Activated gamma-delta T cell treated with anti-CD3 and anti-CD28 coated beads, Interleukin-2, amount 50 U/mL, for 16 hours (primary cell): Measurements from ENCODE around the gene IL1RAPL1.
"Not testable (repeated sequence)": the region's sequence is repeated elsewhere in the genome, so short reads cannot be mapped to it uniquely, and the experiment has no call there.

Source experiments
- DNase-seq: peaks from one replicate; pipeline ENCODE4 v3.0.0-alpha.2; 2020; ENCODE audit warnings: low read depth

Gene IL1RAPL1

DNA sequence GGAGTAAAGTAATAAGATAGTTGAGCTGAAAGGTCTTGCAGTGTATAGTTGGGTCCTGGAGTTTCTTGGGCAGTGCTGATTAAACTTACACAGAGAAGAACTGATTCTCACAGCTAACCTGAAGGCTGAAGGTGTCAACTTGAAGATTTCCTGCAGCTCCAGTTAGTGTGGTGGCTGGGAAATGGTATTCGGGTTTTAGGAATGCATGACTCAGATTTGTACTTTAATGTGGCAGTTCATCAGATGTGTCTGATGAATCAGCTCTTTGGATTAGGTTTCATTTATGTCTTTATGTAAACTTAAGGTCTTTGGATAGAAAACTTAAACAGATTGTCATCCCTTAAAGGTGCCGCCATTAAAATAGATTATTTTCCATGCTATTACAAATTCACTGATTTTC lies 200.0 kb downstream of the IL1RAPL1 start:
- DNase-seq: no peak

DNA sequence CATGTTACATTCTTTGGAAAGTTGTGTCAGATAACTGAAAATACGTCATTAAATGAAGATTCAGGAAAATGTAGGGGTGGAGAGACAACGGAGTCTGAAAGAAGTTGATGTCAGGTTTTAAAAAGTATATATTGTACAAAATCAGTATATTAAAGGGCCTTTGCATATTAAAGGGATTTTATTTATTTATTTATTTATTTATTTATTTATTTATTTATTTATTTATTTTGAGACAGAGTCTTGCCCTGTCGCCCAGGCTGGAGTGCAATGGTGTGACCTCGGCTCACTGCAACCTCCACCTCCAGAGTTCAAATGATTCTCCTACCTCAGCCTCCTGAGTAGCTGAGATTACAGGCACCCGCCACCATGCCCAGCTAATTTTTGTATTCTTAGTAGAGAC lies 213.4 kb downstream of the IL1RAPL1 start:
- DNase-seq: not testable (repeated sequence)

DNA sequence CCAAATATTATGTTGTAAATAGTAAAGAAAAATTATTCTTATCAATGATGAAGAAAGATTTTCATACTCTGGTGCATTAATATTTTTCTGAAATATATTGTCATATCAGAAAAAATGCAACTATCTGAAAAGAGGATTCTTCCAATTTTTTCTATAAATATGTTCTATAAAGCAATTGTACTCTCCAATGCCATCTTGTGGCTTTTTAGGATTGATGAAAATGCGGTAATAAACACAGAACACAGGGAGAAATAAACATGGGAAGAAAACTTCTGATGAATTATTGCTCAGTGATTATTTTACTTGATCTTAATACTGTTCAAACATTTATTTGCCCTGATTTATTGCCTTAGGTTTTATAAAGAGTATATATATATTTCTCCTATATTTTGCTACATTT lies 215.4 kb downstream of the IL1RAPL1 start:
- no peak for DNase-seq

DNA sequence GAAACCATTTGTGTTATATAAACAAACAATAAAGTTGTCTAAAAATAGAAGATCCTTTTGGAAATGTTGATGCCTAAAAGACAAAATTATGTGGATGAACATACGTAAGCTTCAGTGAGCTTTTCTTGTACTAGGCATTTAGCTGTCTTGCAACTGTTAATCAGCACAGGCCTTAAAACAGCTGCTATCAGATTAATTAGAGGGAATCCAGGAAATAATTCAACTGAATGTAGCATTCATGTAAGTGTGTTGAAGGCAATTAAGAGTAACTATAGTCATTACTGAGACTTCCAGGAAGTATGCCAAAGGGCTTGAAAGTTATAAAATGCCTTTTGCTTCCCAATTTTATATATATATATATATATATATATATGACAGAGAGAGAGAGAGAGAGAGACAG lies 248.7 kb downstream of the IL1RAPL1 start:
- DNase-seq: no peak

DNA sequence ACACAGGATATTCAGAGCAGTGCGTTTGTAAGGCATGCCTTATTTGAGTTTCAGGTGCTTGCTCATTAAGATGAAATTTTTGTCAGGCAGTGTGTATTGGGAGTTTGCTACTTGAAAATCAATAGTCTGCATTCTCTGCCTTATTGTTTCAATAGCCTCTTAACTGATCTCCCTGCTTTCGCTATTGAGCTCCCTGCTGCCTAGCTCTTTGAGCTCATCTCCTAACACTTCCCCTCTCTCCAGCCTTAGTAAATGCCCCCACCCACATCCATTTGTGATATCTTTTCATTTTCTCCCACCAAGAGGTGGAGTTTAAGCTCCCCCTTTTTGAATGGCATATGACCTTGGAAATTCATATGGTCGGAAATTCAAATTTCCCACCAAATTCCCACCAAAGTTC lies 256.6 kb downstream of the IL1RAPL1 start:
- DNase-seq: no peak

DNA sequence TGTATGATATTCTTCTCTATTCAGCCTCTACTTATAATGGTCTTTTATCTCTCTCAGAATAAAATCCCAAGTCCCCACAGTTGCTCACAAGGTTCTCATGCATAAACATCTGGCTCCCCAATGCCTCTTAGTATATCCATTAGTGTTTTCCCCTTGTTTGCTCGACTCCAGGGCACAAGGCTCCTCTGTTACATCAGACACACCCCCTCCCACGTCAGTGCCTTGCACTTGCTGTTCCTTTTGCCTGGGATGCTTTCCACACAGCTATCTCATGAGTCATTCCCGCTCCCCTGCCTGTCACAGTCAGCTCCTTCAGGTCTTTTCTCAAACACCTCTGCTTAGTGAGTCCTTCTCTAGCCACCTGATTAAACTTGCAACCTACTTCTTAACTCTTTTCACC lies 260.2 kb downstream of the IL1RAPL1 start:
- no peak for DNase-seq

DNA sequence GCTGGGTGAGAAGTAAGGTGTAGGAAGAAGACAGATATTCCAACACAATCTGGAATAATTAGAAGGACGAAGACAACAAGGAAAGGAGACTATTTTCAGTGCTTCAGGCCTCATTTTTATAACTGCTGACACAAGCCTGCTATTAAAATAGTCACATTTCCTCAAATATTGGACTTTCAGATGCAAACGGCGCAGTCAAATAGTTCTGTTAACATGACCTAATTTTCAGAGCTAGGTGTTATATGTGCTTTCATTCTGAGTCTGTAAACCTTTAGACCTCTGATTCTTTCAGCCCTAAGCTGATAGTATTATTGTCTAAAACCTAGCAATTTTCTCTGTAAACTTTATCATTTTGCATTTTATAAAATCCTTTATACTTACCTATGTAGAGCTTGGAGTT lies 261.5 kb downstream of the IL1RAPL1 start:
- DNase-seq: no peak

DNA sequence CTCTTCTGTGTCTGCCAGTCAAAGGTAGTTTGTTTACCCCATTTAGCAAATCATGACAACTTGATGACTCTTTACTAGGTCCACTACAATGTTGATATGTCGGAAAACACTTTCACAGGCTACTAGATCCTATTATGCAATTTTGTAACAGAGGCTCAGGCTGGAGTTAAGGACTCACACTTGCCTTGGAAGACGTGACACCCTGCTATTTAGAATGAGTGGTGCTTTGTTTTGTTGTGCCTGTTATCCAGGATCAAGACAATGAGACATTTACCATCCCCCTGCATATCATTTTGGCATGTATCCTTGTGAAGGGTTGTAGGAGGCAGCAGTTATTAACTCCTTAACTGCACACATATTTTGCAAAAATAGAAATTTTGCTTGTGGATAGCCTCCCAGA lies 263.7 kb downstream of the IL1RAPL1 start:
- no peak for DNase-seq

DNA sequence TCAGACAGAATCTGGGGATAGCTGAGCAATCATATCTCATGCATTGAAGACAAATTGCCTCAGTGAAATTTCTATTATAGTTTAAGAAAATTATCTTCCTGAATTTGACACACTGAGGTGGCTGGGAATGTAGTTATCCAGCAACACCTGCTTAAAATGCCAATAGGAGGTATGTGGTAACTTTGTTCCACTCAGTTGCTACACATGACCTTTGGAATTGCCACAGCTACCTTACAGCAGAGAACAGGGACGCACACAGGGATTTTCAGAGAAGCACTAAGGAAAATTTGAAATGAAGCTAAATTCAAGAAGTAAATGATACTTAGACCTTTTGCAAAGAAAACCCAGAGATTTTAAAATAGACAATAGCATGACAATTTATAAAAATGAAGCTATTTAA lies 264.6 kb downstream of the IL1RAPL1 start:
- no peak for DNase-seq

DNA sequence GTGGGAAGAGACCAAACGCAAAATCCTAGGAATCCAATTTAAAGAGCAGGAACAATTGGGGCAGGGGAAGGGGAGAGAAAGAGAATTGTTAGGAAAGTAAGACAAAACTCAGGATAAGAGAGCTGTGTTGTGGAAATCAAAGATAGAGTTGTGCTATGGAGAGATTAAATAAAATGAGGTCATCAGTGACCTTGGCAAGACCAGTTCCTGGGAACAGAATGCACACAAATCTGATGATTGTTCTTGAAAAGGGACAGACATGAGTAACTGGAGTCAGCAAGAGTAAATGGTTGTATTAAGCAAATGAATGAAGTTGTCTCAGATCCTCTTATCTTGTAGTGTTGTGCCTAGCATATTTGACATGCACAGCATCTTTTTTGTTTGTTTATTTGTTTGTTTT lies 267.4 kb downstream of the IL1RAPL1 start:
- no peak for DNase-seq

DNA sequence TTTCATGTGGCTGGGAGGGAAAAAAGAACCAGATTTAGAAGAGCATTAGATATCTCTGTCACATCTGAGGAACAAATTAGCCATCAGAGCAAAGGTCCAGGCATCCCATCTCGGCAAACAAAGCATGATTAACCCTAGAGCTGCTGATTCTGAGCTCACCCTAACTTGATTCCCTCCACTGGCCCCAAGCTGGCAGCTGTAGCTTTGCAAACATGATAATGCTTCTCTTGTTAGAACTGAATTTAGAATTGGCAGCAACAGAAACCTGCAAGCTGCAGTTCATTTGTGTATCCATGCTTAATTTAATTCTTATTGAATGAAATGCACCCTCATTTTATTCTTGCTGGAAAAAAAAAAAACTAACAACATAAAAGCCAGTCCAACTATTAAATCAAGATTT lies 289.2 kb downstream of the IL1RAPL1 start:
- DNase-seq: no peak

DNA sequence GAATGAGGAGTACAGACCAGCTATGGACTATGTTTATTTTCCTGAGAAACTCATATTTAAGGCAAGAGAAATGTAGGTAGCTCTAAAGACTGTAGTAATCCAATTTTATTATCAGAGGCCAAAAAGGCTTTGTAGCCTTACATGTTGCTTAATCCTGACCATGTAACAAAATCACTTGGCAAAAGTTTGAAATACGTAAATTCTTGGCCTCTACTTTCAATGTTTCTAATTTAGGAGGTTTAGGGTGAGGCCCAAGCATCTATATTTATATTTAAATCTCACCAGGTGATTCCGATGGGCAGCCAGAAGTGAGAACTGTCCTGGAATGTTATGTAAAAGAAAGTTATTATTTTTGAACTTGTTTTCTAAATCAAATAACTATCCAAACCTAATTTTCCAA lies 289.7 kb downstream of the IL1RAPL1 start:
- DNase-seq: no peak

DNA sequence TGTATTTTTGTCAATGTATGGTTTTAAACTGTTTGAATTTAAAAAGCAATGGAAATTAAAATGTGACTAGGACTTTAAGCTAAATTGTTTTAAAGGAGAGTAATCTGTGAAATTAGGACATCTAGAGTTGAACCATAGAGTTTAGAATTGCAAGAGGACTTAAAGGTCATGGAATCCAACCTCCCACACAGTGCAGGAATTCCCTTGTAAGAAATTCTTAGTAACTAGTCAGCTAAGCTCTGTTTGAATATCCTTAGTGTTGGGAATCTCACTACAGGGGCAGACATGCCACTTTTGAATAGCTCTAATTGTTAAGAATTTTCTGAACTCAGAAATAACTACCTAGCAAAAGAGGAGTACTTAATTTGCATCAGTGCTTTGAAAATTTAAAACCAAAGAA lies 292.9 kb downstream of the IL1RAPL1 start:
- no peak for DNase-seq

DNA sequence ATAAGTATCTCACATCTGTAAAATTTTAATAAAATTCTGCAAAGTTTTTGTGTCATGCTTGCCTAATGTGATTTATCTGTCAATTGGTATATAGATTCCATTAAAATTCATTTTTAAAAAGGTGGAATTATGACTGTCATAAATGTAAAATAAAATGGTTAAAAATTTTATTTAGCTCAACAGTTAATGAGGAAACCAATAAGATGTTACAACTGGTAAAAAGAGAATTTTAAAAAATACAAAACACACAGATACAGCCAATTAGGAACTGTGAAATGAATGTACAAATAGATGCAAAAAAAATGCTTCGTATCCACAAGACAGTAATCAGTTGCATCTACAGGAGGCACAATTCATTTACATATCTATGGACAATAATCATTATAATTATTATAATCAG lies 297.6 kb downstream of the IL1RAPL1 start:
- DNase-seq: no peak

DNA sequence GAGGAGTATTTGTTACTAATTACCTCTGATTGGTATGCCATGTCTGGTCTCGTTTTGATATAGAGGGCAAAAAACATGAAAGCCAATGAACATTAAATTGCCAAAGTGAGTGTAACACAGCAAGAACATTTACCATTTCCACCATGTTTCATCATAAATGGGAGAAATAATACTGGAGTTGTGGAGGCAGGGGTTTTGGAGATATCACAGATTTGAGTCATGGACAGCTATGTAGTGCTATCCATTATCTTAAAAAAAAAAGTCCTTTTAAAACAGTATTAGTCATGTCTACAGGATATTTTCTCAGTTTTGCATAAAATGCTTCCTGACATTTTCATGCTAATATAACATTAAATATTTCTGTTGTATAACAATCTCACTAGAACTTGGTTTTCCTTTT lies 301.2 kb downstream of the IL1RAPL1 start:
- DNase-seq: no peak

DNA sequence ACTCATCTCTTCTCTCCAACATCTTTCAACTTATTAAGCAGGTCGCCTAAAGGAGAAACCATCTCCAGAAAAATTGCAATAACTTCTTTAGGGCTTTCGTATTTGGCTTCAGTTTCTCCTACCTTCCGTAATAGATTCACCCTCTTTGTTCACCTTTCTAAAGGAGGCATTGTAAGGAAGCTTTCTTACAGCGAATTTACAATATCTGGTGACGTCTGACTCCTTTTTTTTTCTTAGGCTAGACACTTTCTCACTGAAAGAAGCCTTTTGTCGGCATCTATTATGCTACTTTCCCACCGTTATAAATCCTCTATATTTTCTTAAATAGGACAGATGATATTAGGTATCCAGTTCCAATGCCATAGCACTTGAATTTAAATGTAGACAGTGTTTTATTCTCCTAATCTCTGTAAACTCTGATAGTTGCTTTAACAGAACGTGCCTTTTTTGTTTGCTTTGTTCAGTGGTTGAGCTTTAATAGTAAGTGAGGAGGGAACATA lies 302.4 kb downstream of the IL1RAPL1 start:
- DNase-seq: no peak

DNA sequence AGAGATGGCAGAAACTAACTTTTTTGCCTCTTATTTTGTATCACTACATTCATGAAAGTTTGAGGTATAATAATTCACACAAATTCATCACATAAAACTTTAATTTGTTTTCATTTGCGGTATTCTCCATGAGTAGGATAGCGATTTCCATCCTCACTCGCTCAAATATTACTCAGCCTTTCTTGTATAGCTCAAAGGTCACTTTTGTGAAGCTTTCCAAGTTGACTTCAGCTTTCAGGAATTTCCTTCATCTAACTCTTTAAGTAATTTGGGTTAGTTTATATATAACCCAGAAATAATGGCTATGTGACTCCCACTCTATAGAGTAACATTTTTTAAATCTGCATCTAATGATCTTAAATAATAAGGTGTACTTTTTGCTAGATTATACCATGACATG lies 314.4 kb downstream of the IL1RAPL1 start:
- DNase-seq: no peak

DNA sequence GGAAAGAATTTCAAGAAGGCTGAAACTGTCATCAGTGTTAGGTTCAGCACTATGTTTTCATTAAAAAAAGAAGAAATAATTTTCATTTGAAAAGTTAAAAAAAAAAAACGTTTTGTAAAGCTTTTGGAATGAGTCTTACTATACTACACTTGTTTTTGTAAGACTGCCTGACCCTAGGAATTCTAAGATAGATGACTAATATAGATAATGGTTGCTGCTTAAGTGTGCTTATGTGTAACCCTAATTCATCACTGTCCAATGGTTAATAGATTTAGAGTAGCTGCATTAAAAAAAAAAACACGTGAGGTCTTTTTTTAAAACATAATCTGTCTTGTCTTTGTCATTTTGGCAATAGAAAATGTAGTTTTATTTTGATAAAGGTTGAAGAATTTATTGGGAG lies 323.2 kb downstream of the IL1RAPL1 start:
- DNase-seq: no peak

DNA sequence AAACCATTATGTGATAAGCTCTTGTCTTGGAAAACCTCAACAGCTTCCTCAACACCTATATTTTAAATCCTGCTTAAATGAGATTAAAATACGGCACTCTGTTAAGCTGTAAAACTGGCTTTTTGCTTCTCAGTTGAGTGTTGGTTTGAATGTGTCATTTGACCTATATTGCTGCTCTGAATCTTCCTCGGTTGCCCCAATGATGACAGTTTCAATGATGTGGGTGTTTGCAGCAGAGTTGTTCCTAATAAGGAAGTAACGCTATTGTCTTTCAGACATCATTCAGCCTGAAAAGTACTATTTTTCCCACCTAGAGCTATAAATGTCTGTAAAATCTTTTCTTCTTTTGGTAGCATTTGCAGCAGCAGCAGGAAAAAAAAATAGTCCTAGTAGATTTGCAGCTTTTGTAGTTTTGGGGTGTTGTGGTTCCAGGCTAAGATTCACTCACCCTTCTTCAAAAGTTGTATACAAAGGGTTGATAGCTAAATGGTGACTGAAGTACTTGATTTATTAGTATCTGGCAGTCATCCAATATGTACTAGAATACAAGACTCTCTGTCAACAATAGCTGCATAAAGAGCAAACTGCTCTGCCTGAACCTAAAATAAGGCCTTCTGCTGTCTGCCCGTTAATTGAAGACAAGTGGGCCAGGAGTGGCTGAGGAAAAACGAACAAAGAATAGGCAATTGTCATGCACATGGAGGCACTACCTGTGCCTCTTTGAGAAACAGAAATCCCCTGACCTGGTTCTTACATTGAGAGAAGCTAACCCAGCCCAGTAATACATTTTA lies 333.1 kb downstream of the IL1RAPL1 start:
- no peak for DNase-seq

DNA sequence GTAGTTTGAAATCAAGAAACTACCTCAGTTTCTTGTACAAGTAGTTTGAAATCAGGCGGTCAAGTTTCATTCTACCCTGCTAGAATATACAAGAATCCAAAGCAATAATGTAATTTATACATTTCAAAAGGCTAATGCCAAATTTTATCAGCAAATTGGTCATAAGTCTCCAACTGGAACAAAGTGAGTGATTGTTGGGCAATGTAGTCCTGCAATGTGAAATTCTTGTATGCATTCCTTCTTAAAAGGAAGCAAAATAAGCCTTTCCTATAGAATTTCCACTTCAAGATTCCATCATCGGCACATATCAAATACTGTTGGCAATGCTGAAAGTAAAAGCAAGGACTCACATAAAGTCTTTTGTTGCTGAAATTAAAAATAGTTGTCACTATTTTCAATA lies 334.9 kb downstream of the IL1RAPL1 start:
- no peak for DNase-seq

DNA sequence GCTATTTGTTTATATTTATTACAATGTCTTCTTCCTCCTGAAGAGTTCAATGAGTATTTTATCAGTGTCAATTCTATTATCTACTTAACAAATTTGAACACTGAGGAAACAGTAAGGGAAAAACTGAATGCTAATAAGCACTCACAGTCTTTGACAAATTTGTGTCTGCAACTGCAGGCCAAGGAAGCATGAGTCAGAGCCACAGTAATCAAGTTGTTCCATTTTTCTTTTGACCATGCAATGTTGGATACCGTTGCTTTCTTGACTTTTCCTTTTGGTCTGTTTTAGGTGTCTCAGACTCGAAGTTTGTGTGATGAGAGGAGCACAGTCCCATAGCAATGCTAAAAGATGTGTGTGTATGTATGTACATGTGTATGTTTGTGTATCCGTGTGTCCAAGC lies 359.6 kb downstream of the IL1RAPL1 start:
- DNase-seq: no peak

DNA sequence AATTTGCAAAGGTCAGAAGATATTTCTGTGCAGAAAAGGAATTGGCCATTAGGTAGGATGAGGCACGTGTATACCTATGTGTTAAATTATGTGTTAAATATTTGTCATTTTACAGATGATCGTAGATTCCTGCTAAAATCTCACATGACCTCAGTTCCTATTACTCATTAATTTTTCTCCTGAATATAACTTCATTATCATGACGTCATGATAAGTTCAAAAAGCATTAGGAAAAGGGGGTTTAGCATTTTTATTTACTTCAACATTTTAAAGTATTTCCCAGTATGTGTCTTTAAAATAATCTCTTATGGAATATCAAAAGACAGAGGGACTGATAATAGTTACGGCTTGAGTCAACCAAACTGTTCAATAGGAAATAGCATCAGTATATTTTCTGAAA lies 372.8 kb downstream of the IL1RAPL1 start:
- DNase-seq: no peak

DNA sequence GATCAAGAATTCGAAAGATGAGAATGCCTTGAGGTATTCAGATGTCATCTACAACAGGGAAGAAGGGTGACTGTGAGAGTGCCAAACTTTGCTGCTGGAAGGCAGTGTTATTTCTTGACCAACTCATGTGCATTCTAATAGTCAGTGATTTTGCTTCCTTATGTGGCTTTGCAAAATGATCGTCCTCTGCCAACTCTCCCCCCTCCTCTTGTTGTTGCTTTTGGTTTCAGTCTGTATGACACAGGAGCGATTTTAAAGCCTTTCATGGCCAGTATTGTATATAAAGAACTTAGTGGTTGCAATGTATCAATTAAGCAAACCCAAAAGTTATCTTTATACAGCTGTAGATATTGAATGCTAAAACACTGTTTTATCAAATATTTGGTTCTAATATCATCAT lies 379.1 kb downstream of the IL1RAPL1 start:
- no peak for DNase-seq

DNA sequence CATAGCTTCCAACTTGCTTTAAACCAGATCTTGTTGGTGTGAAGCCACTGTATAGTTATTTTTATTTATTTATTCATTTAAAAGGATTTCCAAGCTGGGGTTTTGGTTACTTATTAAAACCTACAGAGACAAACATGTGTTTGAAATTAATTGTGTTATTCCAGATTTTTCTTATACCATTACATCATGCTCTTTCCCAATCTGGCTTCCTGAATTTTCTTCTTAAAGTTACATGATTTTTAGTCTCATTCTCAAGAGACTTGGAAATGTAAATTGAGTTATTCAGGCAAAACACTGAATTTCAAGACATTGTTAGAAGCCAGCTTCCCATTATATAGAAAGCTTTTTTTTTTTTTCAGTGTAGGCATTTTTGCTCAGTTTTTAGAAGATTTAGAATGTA lies 381.9 kb downstream of the IL1RAPL1 start:
- DNase-seq: no peak
